NK-92 (cell line): ENCODE results near the gene ABCB4.

Experiments
- DNase-seq: peaks from one replicate; lab custom pipeline; 2025; ENCODE audit not compliant: unreplicated experiment; lab: John Stamatoyannopoulos, UW

Gene ABCB4

GRCh38 chr7:87356448-87356847 lies 119.0 kb downstream of the ABCB4 start:
- no peak for DNase-seq

- DNase-seq, result no peak
Observed at GRCh38 chr7:87354749-87355148, 120.7 kb downstream of the ABCB4 start.
